Brain microvascular endothelial cell (primary cell): ENCODE results near the gene TMPRSS13.

Experiments
- DNase-seq: peaks from one replicate; pipeline ENCODE4 v3.0.0-alpha.2; 2020
- H3K27ac ChIP-seq: fragments of 250-450 bp; sonication (Bioruptor Pico); 2 replicates; pipeline ENCODE4 v1.5.1; 2020; ENCODE audit warnings: mild to moderate bottlenecking, moderate library complexity
- H3K27me3 ChIP-seq: fragments of 250-450 bp; sonication (Bioruptor Pico); replicated peaks from 2 replicates; pipeline ENCODE4 v1.5.1; 2020; ENCODE audit warnings: mild to moderate bottlenecking
- H3K36me3 ChIP-seq: fragments of 250-450 bp; sonication (Bioruptor Pico); replicated peaks from 2 replicates; pipeline ENCODE4 v1.5.1; 2020; ENCODE audit warnings: mild to moderate bottlenecking
- H3K4me3 ChIP-seq: 2 replicates; pipeline ENCODE4 v1.5.1; 2011; ENCODE audit warnings: low read depth, mild to moderate bottlenecking, control low read depth, low read length, moderate library complexity
- CTCF ChIP-seq: IDR thresholded peaks from 2 replicates; pipeline ENCODE4 v1.5.1; 2011; ENCODE audit warnings: low read depth, mild to moderate bottlenecking, moderate library complexity, low read length, control low read depth, inconsistent platforms; ENCODE audit errors: missing control alignments
- in situ Hi-C: cut with HindIII; loops from 2 replicates; pipeline ENCODE4 v1.10.0; 2017; ENCODE audit warnings: low sequenced_read_pairs, low pct_ligation_motif_present

TMPRSS13 gene

GRCh38 chr11:117921456-117921855, 7.7 kb downstream of the TMPRSS13 start:
- Histone ChIP-seq H3K27me3 (no peaks in the 10 kb centered on the region), H3K36me3 (no peaks in the 10 kb centered on the region), H3K27ac (no peak overlapping the region), H3K4me3 (no peak overlapping the region)
- TF ChIP-seq CTCF: no peak
- no peak for DNase-seq
- in situ Hi-C loops: no loop called here

GRCh38 chr11:117919781-117920221, 9.4 kb downstream of the TMPRSS13 start:
- in situ Hi-C loops: no loop called here
- Histone ChIP-seq H3K4me3 (no peak overlapping the region), H3K36me3 (no peaks in the 10 kb centered on the region), H3K27ac (no peak overlapping the region), H3K27me3 (no peaks in the 10 kb centered on the region)
- TF ChIP-seq CTCF: no peak
- no peak for DNase-seq

GRCh38 chr11:117919341-117919740, 9.9 kb downstream of the TMPRSS13 start:
- H3K4me3 ChIP-seq: no peak overlapping the region
- in situ Hi-C loops: no loop called here
- H3K36me3 ChIP-seq: no peaks in the 10 kb centered on the region
- no peak for TF ChIP-seq CTCF
- H3K27me3 ChIP-seq: no peaks in the 10 kb centered on the region
- H3K27ac ChIP-seq: no peak overlapping the region
- DNase-seq: no peak

- in situ Hi-C loops: no loop called here
Observed at GRCh38 chr11:117918366-117919255, 10.6 kb downstream of the TMPRSS13 start.

GRCh38 chr11:117917591-117918151, 11.5 kb downstream of the TMPRSS13 start:
- no peak for TF ChIP-seq CTCF
- no peaks in the 10 kb centered on the region for H3K27me3 ChIP-seq
- in situ Hi-C loops: no loop called here
- no peak overlapping the region for H3K27ac ChIP-seq
- no peak for DNase-seq
- H3K36me3 ChIP-seq: no peaks in the 10 kb centered on the region
- H3K4me3 ChIP-seq: no peak overlapping the region

More at GRCh38 chr11:117918366-117919255, 10.6 kb downstream of the TMPRSS13 start:
- Histone ChIP-seq H3K27me3 (no peaks in the 10 kb centered on the region), H3K27ac (no peak overlapping the region), H3K36me3 (no peaks in the 10 kb centered on the region), H3K4me3 (no peak overlapping the region)
- DNase-seq: no peak
- no peak for TF ChIP-seq CTCF
